A549 (cell line): ENCODE results near the gene KRT15. TPM values are rescaled to one million over a fixed set of nuclear protein-coding genes. Genes with fewer than 3 reads are reported as not detected.
A peak's percentile ranks its signal among the peaks of the same experiment; 100 is the strongest.

ENCODE experiments used
- ATAC-seq, 2 experiments: fragments of 200-7000 bp in 1 of 2; fragments of >200 bp in 1 of 2; cut with Nextera tagmentation in 1 of 2; cut with Tn5 transposase in 1 of 2; 3 replicates each; pipeline versions ENCODE4 v1.8.0 to v1.9.1; 2018 to 2020; ENCODE audit warnings: mild to moderate bottlenecking in 1 of 2, moderate library complexity in 1 of 2
- CTCF ChIA-PET: fragments of 300-600 bp; sonication (Branson Sonifier 250); formaldehyde crosslinking; extraction: SDS; loops from one replicate; lab custom pipeline; 2021; ENCODE audit warnings: antibody characterized with exemption, inconsistent platforms; lab: Yijun Ruan, JAX
- POLR2A ChIA-PET: fragments of 350-600 bp; formaldehyde crosslinking; extraction: SDS; loops from one replicate; lab custom pipeline; 2021; ENCODE audit warnings: antibody characterized with exemption, inconsistent platforms; lab: Yijun Ruan, JAX
- DNase-seq, 2 experiments: peaks; one replicate each; pipeline versions ENCODE4 v3.0.0 to v3.0.0-alpha.2; 2011 to 2016; ENCODE audit warnings: low read depth in 1 of 2, low spot score in 1 of 2
- FAIRE-seq: peaks from 2 replicates; lab custom pipeline; 2011; peaks lifted over from hg19 to GRCh38; lab: Jason Lieb, UNC
- H3K27ac ChIP-seq, 2 experiments: fragments of >200 bp; sonication (Bioruptor Twin); formaldehyde crosslinking; 3 replicates each; pipeline ENCODE4 v1.5.1; 2016 to 2017
- H3K4me1 ChIP-seq: fragments of >200 bp; sonication (Bioruptor Twin); formaldehyde crosslinking; 3 replicates; pipeline ENCODE4 v1.6.1; 2016
- H3K4me2 ChIP-seq: fragments of >200 bp; sonication (Bioruptor Twin); formaldehyde crosslinking; 3 replicates; pipeline ENCODE4 v1.6.1; 2016
- H3K4me3 ChIP-seq: fragments of >200 bp; sonication (Bioruptor Twin); formaldehyde crosslinking; 3 replicates; pipeline ENCODE4 v1.5.1; 2016
- H3K9me3 ChIP-seq: fragments of >200 bp; sonication (Bioruptor Twin); formaldehyde crosslinking; 3 replicates; pipeline ENCODE4 v1.6.1; 2016
- CBX8 ChIP-seq: fragments of 200-600 bp; sonication (generic); IDR thresholded peaks from 2 replicates; pipeline ENCODE4 v1.6.1; 2016
- EHMT2 ChIP-seq: fragments of 200-600 bp; sonication (generic); IDR thresholded peaks from 2 replicates; pipeline ENCODE4 v1.6.1; 2016; ENCODE audit warnings: antibody characterized with exemption, low read depth, mild to moderate bottlenecking, moderate library complexity
- EP300 ChIP-seq, 2 experiments: fragments of >200 bp; sonication (Bioruptor Twin); formaldehyde crosslinking; IDR thresholded peaks; 2 replicates in 1 of 2; 3 replicates in 1 of 2; pipeline ENCODE4 v1.6.1; 2016 to 2017
- FOXS1 ChIP-seq: fragments of 250-450 bp; sonication (Bioruptor Pico); IDR thresholded peaks from 2 replicates; pipeline ENCODE4 v1.5.0; 2020; ENCODE audit warnings: mild to moderate bottlenecking, moderate library complexity
- MYC ChIP-seq: IDR thresholded peaks from 2 replicates; pipeline ENCODE4 v1.6.1; 2012; ENCODE audit warnings: mild to moderate bottlenecking, inconsistent platforms, low read length, improper control_type of control experiment, borderline replicate concordance
- NPAS2 ChIP-seq: fragments of 250-450 bp; sonication (Bioruptor Pico); IDR thresholded peaks from 2 replicates; pipeline ENCODE4 v1.8.0; 2022; ENCODE audit warnings: mild to moderate bottlenecking, moderate library complexity, borderline replicate concordance
- POLR2A ChIP-seq: IDR thresholded peaks from 2 replicates; pipeline ENCODE4 v1.6.1; 2012; ENCODE audit warnings: mild to moderate bottlenecking, low read length
- POLR2AphosphoS2 ChIP-seq: conservative IDR thresholded peaks from 2 replicates; pipeline ENCODE4 v1.6.1; 2012; ENCODE audit warnings: low read length, improper control_type of control experiment, inconsistent platforms
- RAD21 ChIP-seq, 2 experiments: fragments of >200 bp in 1 of 2; sonication (Bioruptor Twin) in 1 of 2; formaldehyde crosslinking in 1 of 2; IDR thresholded peaks in 1 of 2; conservative IDR thresholded peaks in 1 of 2; 2 replicates in 1 of 2; 3 replicates in 1 of 2; pipeline ENCODE4 v1.6.1; 2012 to 2018; ENCODE audit warnings: inconsistent platforms in 1 of 2
- RARB ChIP-seq: fragments of 250-450 bp; sonication (Bioruptor Pico); IDR thresholded peaks from 2 replicates; pipeline ENCODE4 v1.8.0; 2021; ENCODE audit warnings: mild to moderate bottlenecking, moderate library complexity
- RFX5 ChIP-seq: fragments of 450-650 bp; IDR thresholded peaks from 2 replicates; pipeline ENCODE4 v1.7.1; 2014; ENCODE audit warnings: antibody characterized with exemption, mild to moderate bottlenecking, moderate library complexity
- RNF2 ChIP-seq: fragments of 200-600 bp; sonication (generic); IDR thresholded peaks from 2 replicates; pipeline ENCODE4 v1.6.1; 2016; ENCODE audit warnings: low read depth, mild to moderate bottlenecking, antibody characterized with exemption, moderate library complexity, borderline replicate concordance
- SREBF2 ChIP-seq: fragments of 450-650 bp; IDR thresholded peaks from 2 replicates; pipeline ENCODE4 v1.6.1; 2014; ENCODE audit warnings: mild to moderate bottlenecking, moderate library complexity
- TP53 ChIP-seq: fragments of 250-450 bp; sonication (Bioruptor Pico); IDR thresholded peaks from 2 replicates; pipeline ENCODE4 v1.5.0; 2021; ENCODE audit warnings: mild to moderate bottlenecking, moderate library complexity
- ZFP36 ChIP-seq: fragments of 450-650 bp; IDR thresholded peaks from 2 replicates; pipeline ENCODE4 v1.6.1; 2014; ENCODE audit warnings: borderline replicate concordance; ENCODE audit not compliant: partially characterized antibody
- WGBS: methylation state at CpG from one replicate; pipeline ENCODE4 v1.1.6; 2017; ENCODE audit errors: missing lambda C conversion rate; 5-methylcytosine and 5-hydroxymethylcytosine counted together
- polyA minus RNA-seq: library from RNA; depleted of rRNA, polyadenylated mRNA; stranded (reverse); fragments of >200 nt; gene quantifications from 2 replicates; pipeline ENCODE4 v1.2.3, GENCODE V29; 2011; rRNA and poly(A)+ RNA removed
- polyA plus RNA-seq, 4 experiments: library from polyadenylated mRNA; depleted of rRNA in 3 of 4; stranded (reverse); fragments of >200 nt; fragmentation: RNase III in 1 of 4; extraction: RNeasy Plus Mini Kit Qiagen cat#74134 plus additional on column Dnase treatment in 1 of 4; gene quantifications; 2 replicates in 3 of 4; 3 replicates in 1 of 4; pipeline ENCODE4 v1.2.3, GENCODE V29; 2011 to 2017
- TF ChIP-seq, protein P1 (sequence below): IDR thresholded peaks from 2 replicates; pipeline ENCODE4 v1.6.1; 2012
- TF ChIP-seq, protein P2 (sequence below): fragments of 450-650 bp; IDR thresholded peaks from 2 replicates; pipeline ENCODE4 v1.6.1; 2014; ENCODE audit warnings: antibody characterized with exemption
- TF ChIP-seq, protein P3 (sequence below): fragments of 200-600 bp; sonication (generic); IDR thresholded peaks from 2 replicates; pipeline ENCODE4 v1.6.1; 2016; ENCODE audit warnings: antibody characterized with exemption, mild to moderate bottlenecking, moderate library complexity

KRT15 gene
- 2.1 and 2.6 TPM in 2 replicates for polyA plus RNA-seq (2011; rRNA removed)
- 2.3 and 3.1 TPM in 2 replicates for polyA plus RNA-seq (2012; cell fraction: cytosol; rRNA removed)
- polyA plus RNA-seq (2012; cell fraction: nucleus; rRNA removed) = 3.9 and 4.0 TPM in 2 replicates
- polyA plus RNA-seq (2017; fragmentation: RNase III; extraction: RNeasy Plus Mini Kit Qiagen cat#74134 plus additional on column Dnase treatment) = 0.54 to 1.4 TPM (median 0.62 TPM) in 3 replicates
- 0.15 and 0.74 TPM in 2 replicates for polyA minus RNA-seq

DNA sequence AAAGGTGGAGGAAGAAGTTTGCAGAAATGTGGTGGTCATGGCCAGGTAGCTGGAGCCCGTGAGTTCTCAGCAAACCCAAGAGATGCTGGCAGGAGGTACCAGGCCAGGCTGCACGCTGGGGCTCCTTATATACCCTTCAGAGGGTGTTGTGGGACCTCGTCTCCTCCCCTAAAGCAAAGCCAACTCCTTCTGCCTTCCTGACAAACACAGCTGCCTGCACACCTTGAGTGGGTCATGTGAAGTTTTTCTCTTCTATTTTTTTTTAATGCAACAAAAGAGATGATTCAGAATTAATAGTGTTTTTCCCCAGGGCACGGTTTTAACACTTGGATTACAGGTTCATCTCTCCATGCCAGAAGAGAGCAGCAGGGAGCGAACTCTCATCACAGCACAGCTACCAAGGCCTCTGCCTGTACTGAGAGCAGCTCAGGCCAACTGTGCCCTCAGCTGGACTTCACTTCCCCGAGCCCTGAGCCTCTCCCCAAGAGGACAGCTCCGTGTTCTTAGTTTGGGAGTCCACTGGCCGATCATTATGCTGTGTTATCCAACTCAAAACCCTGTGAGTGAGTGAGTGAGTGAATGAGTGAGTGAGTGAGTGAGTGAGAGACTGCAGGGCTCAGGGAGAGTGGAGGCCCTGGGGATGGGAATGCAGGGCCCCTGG is at the start of gene KRT15:
TSS of gene KRT15 (minus strand) at position 102 of the 661 bp plus-strand sequence. CDS start at position 39, 63 bp downstream.
- ATAC-seq = peak; percentile 43 to 44; a peak in 4 of 6 replicates
- TF ChIP-seq, protein P1, sequence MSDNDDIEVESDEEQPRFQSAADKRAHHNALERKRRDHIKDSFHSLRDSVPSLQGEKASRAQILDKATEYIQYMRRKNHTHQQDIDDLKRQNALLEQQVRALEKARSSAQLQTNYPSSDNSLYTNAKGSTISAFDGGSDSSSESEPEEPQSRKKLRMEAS = no peak
- TF ChIP-seq RAD21 (conservative IDR thresholded peaks at IDR 0.05 in 1 of 2, IDR thresholded peaks at IDR 0.05 in 1 of 2) = 0 out of 5 replicates have a peak, but pooled peaks of 1 of the 2 experiments have one; percentile 16
- POLR2A ChIA-PET = no interaction called here
- Histone ChIP-seq H3K27ac (peak within 1 kb of the TSS in 1 of 2 experiments; percentile 82; a peak in 3 of 6 replicates), H3K4me3 (no peak within 1 kb of the TSS), H3K4me1 (peaks cover 29% of the 10 kb centered on the region), H3K9me3 (no peaks in the 10 kb centered on the region), H3K4me2 (no peak within 1 kb of the TSS)
- DNase-seq = no peak
- CTCF ChIA-PET = interaction anchor here (0.6 to 20.5 kb wide), 6 partner anchors 11 to 129 kb away, joined by 3 to 163 read pairs (median 5); partner anchors contain the start of gene KRT13
- 76% methylated on average over 8 of the region's 8 CpGs for WGBS
- FAIRE-seq = no peak

DNA sequence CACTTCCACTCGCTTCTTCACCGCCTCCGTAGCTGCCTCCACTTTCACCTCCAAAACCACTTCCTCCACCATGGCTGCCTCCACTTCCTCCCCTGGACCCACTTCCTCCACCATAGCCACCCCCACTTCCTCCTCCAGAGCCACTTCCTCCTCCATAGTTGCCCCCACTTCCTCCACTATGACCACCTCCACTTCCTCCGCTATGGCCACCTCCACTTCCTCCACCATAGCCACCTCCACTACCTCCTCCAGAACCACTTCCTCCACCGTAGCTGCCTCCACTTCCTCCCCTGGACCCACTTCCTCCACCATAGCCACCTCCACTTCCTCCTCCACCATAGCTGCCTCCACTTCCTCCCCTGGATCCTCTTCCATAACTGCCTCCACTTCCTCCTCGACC is 48.6 kb upstream of the KRT15 start:
- WGBS = 73% methylated on average over 6 of the region's 6 CpGs
- FAIRE-seq (no peak), ATAC-seq (no peak), DNase-seq (no peak)
- TF ChIP-seq FOXS1 (CRISPR knock-in tag) (no peak), RFX5 (no peak), TP53 (CRISPR knock-in tag) (no peak), POLR2A (no peak), RARB (CRISPR knock-in tag) (no peak), EHMT2 (no peak), SREBF2 (no peak), RAD21 (conservative IDR thresholded peaks at IDR 0.05 in 1 of 2, IDR thresholded peaks at IDR 0.05 in 1 of 2) (no peak)
- TF ChIP-seq, protein P2, sequence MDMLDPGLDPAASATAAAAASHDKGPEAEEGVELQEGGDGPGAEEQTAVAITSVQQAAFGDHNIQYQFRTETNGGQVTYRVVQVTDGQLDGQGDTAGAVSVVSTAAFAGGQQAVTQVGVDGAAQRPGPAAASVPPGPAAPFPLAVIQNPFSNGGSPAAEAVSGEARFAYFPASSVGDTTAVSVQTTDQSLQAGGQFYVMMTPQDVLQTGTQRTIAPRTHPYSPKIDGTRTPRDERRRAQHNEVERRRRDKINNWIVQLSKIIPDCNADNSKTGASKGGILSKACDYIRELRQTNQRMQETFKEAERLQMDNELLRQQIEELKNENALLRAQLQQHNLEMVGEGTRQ = no peak
- H3K9me3 ChIP-seq = no peaks in the 10 kb centered on the region
- H3K27ac ChIP-seq = no peak overlapping the region
- ChIA-PET POLR2A (no interaction called here), CTCF (interaction anchor here (6.2 to 21.0 kb wide), 4 partner anchors 11 to 95 kb away, joined by 35 to 353 read pairs (median 68); no protein-coding TSS in a partner anchor)
- no peak overlapping the region for H3K4me3 ChIP-seq
- H3K4me2 ChIP-seq = no peak overlapping the region
- H3K4me1 ChIP-seq = no peaks in the 10 kb centered on the region

DNA sequence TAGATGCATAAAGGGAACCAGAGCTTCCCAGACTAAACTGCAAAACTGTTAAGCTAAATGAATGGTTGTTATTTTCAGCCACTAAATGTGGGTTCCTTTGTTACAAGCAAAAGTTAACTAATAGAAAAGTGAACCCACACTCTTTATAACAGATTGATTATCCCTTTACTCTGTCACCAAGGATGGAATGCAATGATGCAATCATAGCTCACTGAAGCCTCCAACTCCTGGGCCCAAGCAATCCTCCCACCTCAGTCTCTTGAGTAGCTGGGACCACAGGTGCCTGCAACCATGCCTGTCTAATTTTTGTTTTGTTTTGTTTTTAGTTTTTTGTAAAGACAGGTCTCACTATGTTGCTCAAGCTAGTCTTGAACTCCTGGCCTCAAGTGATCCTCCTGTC is 46.6 kb upstream of the KRT15 start:
- Histone ChIP-seq H3K27ac (no peak overlapping the region), H3K9me3 (no peaks in the 10 kb centered on the region), H3K4me3 (no peak overlapping the region), H3K4me1 (no peaks in the 10 kb centered on the region), H3K4me2 (no peak overlapping the region)
- TF ChIP-seq POLR2AphosphoS2 (no peak), RNF2 (no peak), CBX8 (no peak), ZFP36 (no peak), MYC (no peak), EP300 (IDR thresholded peaks at IDR 0.05) (no peak), NPAS2 (no peak)
- TF ChIP-seq, protein P3, sequence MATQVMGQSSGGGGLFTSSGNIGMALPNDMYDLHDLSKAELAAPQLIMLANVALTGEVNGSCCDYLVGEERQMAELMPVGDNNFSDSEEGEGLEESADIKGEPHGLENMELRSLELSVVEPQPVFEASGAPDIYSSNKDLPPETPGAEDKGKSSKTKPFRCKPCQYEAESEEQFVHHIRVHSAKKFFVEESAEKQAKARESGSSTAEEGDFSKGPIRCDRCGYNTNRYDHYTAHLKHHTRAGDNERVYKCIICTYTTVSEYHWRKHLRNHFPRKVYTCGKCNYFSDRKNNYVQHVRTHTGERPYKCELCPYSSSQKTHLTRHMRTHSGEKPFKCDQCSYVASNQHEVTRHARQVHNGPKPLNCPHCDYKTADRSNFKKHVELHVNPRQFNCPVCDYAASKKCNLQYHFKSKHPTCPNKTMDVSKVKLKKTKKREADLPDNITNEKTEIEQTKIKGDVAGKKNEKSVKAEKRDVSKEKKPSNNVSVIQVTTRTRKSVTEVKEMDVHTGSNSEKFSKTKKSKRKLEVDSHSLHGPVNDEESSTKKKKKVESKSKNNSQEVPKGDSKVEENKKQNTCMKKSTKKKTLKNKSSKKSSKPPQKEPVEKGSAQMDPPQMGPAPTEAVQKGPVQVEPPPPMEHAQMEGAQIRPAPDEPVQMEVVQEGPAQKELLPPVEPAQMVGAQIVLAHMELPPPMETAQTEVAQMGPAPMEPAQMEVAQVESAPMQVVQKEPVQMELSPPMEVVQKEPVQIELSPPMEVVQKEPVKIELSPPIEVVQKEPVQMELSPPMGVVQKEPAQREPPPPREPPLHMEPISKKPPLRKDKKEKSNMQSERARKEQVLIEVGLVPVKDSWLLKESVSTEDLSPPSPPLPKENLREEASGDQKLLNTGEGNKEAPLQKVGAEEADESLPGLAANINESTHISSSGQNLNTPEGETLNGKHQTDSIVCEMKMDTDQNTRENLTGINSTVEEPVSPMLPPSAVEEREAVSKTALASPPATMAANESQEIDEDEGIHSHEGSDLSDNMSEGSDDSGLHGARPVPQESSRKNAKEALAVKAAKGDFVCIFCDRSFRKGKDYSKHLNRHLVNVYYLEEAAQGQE = no peak
- TF ChIP-seq, protein P1 = no peak
- DNase-seq = no peak
- no peak for FAIRE-seq
- POLR2A ChIA-PET = interaction anchor here (0.6 kb wide), 1 partner anchor 83 kb away, joined by 3 read pairs; no protein-coding TSS in a partner anchor
- CTCF ChIA-PET = interaction anchor here (0.6 to 21.0 kb wide), 11 partner anchors 11 to 762 kb away, joined by 3 to 353 read pairs (median 3); no protein-coding TSS in a partner anchor
- ATAC-seq = no peak
